Umbilical cord (tissue), 2 donors: ENCODE measurements around the gene MS4A14. TPM values are rescaled to one million over a fixed set of nuclear protein-coding genes. Genes with fewer than 3 reads are reported as not detected.
A peak's percentile ranks its signal among the peaks of the same experiment; 100 is the strongest.
"Not testable (repeated sequence)": the region's sequence is repeated elsewhere in the genome, so short reads cannot be mapped to it uniquely, and the experiment has no call there.

Experiments used
- DNase-seq: peaks from one replicate; pipeline ENCODE4 v3.0.0-alpha.2; 2015; ENCODE audit warnings: low spot score
- total RNA-seq: library from RNA; depleted of rRNA; stranded (reverse); fragments of >200 nt; gene quantifications from one replicate; pipeline ENCODE4 v1.2.3, GENCODE V29; 2014; ENCODE audit warnings: low replicate concordance; ENCODE audit not compliant: insufficient read depth

MS4A14 gene
- total RNA-seq = 2.4 TPM

- DNase-seq = no peak
Measured at GRCh38 chr11:60396382-60396781, at the start of gene MS4A14. Gene MS4A14 (plus strand): TSS chr11:60396459. CDS start chr11:60396579, 120 bp downstream.

GRCh38 chr11:60347084-60347797, 49.0 kb upstream of the MS4A14 start:
- DNase-seq = no peak

GRCh38 chr11:60348116-60348515, 48.1 kb upstream of the MS4A14 start:
- DNase-seq = no peak

- DNase-seq = no peak
Measured at GRCh38 chr11:60349990-60350389, 46.3 kb upstream of the MS4A14 start.

GRCh38 chr11:60357771-60358170, 38.5 kb upstream of the MS4A14 start:
- no peak for DNase-seq

- DNase-seq = no peak
Measured at GRCh38 chr11:60360621-60361020, 35.6 kb upstream of the MS4A14 start.

GRCh38 chr11:60362241-60362640, 34.0 kb upstream of the MS4A14 start:
- no peak for DNase-seq

GRCh38 chr11:60363542-60364470, 32.5 kb upstream of the MS4A14 start:
- DNase-seq = peak; percentile 76

GRCh38 chr11:60366262-60366904, 29.9 kb upstream of the MS4A14 start:
- not testable (repeated sequence) for DNase-seq

GRCh38 chr11:60367009-60367408, 29.2 kb upstream of the MS4A14 start:
- no peak for DNase-seq

- no peak for DNase-seq
Measured at GRCh38 chr11:60367896-60368295, 28.4 kb upstream of the MS4A14 start.

- DNase-seq = no peak
Measured at GRCh38 chr11:60370252-60370810, 25.9 kb upstream of the MS4A14 start.

GRCh38 chr11:60370811-60371298, 25.4 kb upstream of the MS4A14 start:
- no peak for DNase-seq

- no peak for DNase-seq
Measured at GRCh38 chr11:60371386-60371785, 24.9 kb upstream of the MS4A14 start.

GRCh38 chr11:60371854-60372253, 24.4 kb upstream of the MS4A14 start:
- DNase-seq = no peak

- no peak for DNase-seq
Measured at GRCh38 chr11:60372767-60373166, 23.5 kb upstream of the MS4A14 start.

GRCh38 chr11:60375316-60375715, 20.9 kb upstream of the MS4A14 start:
- no peak for DNase-seq

GRCh38 chr11:60376601-60377000, 19.7 kb upstream of the MS4A14 start:
- no peak for DNase-seq

- DNase-seq = peak; percentile 58
Measured at GRCh38 chr11:60377401-60378136, 18.7 kb upstream of the MS4A14 start.

- DNase-seq = peak; percentile 40
Measured at GRCh38 chr11:60378354-60378753, 17.9 kb upstream of the MS4A14 start, which contains the start of gene MS4A7. Gene MS4A7 (plus strand): TSS chr11:60378532. CDS start chr11:60383142, 4,610 bp downstream.
